IPS-20b (cell line): ENCODE results near the gene MAPKAP1.

Experiments
- H3K27ac ChIP-seq: one replicate; pipeline ENCODE4 v1.5.1; 2013; ENCODE audit warnings: low read length
- H3K27me3 ChIP-seq: 2 replicates; pipeline ENCODE4 v1.6.1; 2013; ENCODE audit warnings: mild to moderate bottlenecking, low read length, inconsistent platforms; ENCODE audit not compliant: insufficient read depth
- H3K36me3 ChIP-seq: 2 replicates; pipeline ENCODE4 v1.6.1; 2013; ENCODE audit warnings: low read depth, mild to moderate bottlenecking, inconsistent platforms, low read length, moderate library complexity; ENCODE audit not compliant: insufficient read depth
- H3K4me1 ChIP-seq: 2 replicates; pipeline ENCODE4 v1.6.1; 2013; ENCODE audit warnings: mild to moderate bottlenecking, control low read depth, inconsistent platforms, low read length, moderate library complexity; ENCODE audit not compliant: insufficient read depth
- H3K4me3 ChIP-seq: 2 replicates; pipeline ENCODE4 v1.5.1; 2013; ENCODE audit warnings: mild to moderate bottlenecking, low read length, inconsistent platforms
- H3K9ac ChIP-seq: 2 replicates; pipeline ENCODE4 v1.6.1; 2013; ENCODE audit warnings: low read depth, mild to moderate bottlenecking, inconsistent platforms, low read length, moderate library complexity
- H3K9me3 ChIP-seq: 2 replicates; pipeline ENCODE4 v1.6.1; 2013; ENCODE audit warnings: mild to moderate bottlenecking, low read depth, low read length, inconsistent platforms; ENCODE audit not compliant: insufficient read depth

The MAPKAP1 gene

GRCh38 chr9:125437771-125438221, 269.2 kb downstream of the MAPKAP1 start:
- Histone ChIP-seq H3K27ac (no peak overlapping the region), H3K4me3 (no peak overlapping the region), H3K9me3 (no peaks in the 10 kb centered on the region), H3K27me3 (no peaks in the 10 kb centered on the region), H3K36me3 (no peaks in the 10 kb centered on the region; the same call in 1 of the 2 replicates), H3K9ac (no peak overlapping the region), H3K4me1 (no peaks in the 10 kb centered on the region)

- Histone ChIP-seq H3K36me3 (no peaks in the 10 kb centered on the region; the same call in 1 of the 2 replicates), H3K9me3 (no peaks in the 10 kb centered on the region), H3K4me3 (no peak overlapping the region), H3K27ac (no peak overlapping the region), H3K4me1 (no peaks in the 10 kb centered on the region), H3K9ac (no peak overlapping the region), H3K27me3 (no peaks in the 10 kb centered on the region)
These were observed 270.2 kb downstream of the MAPKAP1 start for GRCh38 chr9:125436613-125437443.

GRCh38 chr9:125435776-125436612, 271.0 kb downstream of the MAPKAP1 start:
- Histone ChIP-seq H3K36me3 (no peaks in the 10 kb centered on the region; the same call in 1 of the 2 replicates), H3K9ac (no peak overlapping the region), H3K4me3 (no peak overlapping the region), H3K27ac (no peak overlapping the region), H3K4me1 (no peaks in the 10 kb centered on the region), H3K9me3 (no peaks in the 10 kb centered on the region), H3K27me3 (no peaks in the 10 kb centered on the region)

GRCh38 chr9:125434986-125435775, 271.8 kb downstream of the MAPKAP1 start:
- H3K27ac ChIP-seq = no peak overlapping the region
- no peak overlapping the region for H3K4me3 ChIP-seq
- H3K4me1 ChIP-seq = no peaks in the 10 kb centered on the region
- H3K9me3 ChIP-seq = no peaks in the 10 kb centered on the region
- H3K27me3 ChIP-seq = no peaks in the 10 kb centered on the region
- no peaks in the 10 kb centered on the region; the same call in 1 of the 2 replicates for H3K36me3 ChIP-seq
- no peak overlapping the region for H3K9ac ChIP-seq

GRCh38 chr9:125433461-125434011, 273.5 kb downstream of the MAPKAP1 start:
- Histone ChIP-seq H3K9me3 (no peaks in the 10 kb centered on the region), H3K36me3 (no peaks in the 10 kb centered on the region)

GRCh38 chr9:125432715-125433385, 274.2 kb downstream of the MAPKAP1 start:
- Histone ChIP-seq H3K36me3 (no peaks in the 10 kb centered on the region), H3K27me3 (no peaks in the 10 kb centered on the region), H3K4me3 (no peak overlapping the region), H3K9me3 (no peaks in the 10 kb centered on the region), H3K9ac (no peak overlapping the region), H3K4me1 (no peaks in the 10 kb centered on the region), H3K27ac (no peak overlapping the region)

More at GRCh38 chr9:125433461-125434011, 273.5 kb downstream of the MAPKAP1 start:
- Histone ChIP-seq H3K27me3 (no peaks in the 10 kb centered on the region), H3K9ac (no peak overlapping the region), H3K4me3 (no peak overlapping the region), H3K27ac (no peak overlapping the region), H3K4me1 (no peaks in the 10 kb centered on the region)

- no peaks in the 10 kb centered on the region for H3K36me3 ChIP-seq
- H3K4me3 ChIP-seq = no peak overlapping the region
- H3K27ac ChIP-seq = no peak overlapping the region
- no peaks in the 10 kb centered on the region for H3K9me3 ChIP-seq
- no peak overlapping the region for H3K9ac ChIP-seq
- H3K4me1 ChIP-seq = no peaks in the 10 kb centered on the region
- no peaks in the 10 kb centered on the region for H3K27me3 ChIP-seq
These were observed 275.2 kb downstream of the MAPKAP1 start for GRCh38 chr9:125431741-125432271.

- H3K27me3 ChIP-seq = no peaks in the 10 kb centered on the region
- H3K9me3 ChIP-seq = no peaks in the 10 kb centered on the region
- no peaks in the 10 kb centered on the region for H3K36me3 ChIP-seq
- no peak overlapping the region for H3K4me3 ChIP-seq
- no peak overlapping the region for H3K27ac ChIP-seq
- no peak overlapping the region for H3K9ac ChIP-seq
- no peaks in the 10 kb centered on the region for H3K4me1 ChIP-seq
These were observed 276.0 kb downstream of the MAPKAP1 start for GRCh38 chr9:125431012-125431305.

GRCh38 chr9:125430161-125431011, 276.6 kb downstream of the MAPKAP1 start:
- Histone ChIP-seq H3K4me1 (no peaks in the 10 kb centered on the region), H3K4me3 (no peak overlapping the region), H3K9ac (no peak overlapping the region), H3K27me3 (no peaks in the 10 kb centered on the region), H3K27ac (no peak overlapping the region), H3K9me3 (no peaks in the 10 kb centered on the region), H3K36me3 (no peaks in the 10 kb centered on the region)

- Histone ChIP-seq H3K36me3 (no peaks in the 10 kb centered on the region), H3K9me3 (no peaks in the 10 kb centered on the region), H3K9ac (no peak overlapping the region), H3K27me3 (no peaks in the 10 kb centered on the region), H3K4me3 (no peak overlapping the region), H3K4me1 (no peaks in the 10 kb centered on the region), H3K27ac (no peak overlapping the region)
These were observed 277.4 kb downstream of the MAPKAP1 start for GRCh38 chr9:125429476-125430160.
